Activated CD4-positive, CD25-positive, alpha-beta regulatory T cell treated with anti-CD3 and anti-CD28 coated beads, Interleukin-2, amount 50 U/mL, for 72 hours (primary cell): ENCODE data around the gene SPEN.
"Not testable (repeated sequence)": the region's sequence is repeated elsewhere in the genome, so short reads cannot be mapped to it uniquely, and the experiment has no call there.

Experiments used
- DNase-seq: peaks from one replicate; pipeline ENCODE4 v3.0.0; 2021

The SPEN gene

DNA sequence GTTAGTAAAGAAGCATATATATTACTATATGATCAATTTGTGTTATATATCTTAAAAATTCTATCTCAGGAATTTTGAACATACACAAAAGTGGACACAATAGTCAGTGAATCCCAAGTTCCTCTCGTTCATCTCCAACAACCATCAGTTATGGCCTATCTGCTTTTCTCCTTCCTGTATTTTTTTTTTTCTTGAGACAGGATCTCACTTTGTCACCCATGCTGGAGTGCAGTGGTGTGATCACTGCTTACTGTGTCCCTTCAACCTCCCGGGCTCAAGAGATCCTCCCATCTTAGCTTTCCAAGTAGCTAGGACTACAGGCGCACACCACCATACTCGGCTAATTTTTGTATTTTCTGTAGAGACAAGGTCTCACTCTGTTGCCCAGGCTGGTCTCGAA lies 9.4 kb downstream of the SPEN start:
- DNase-seq: no peak

DNA sequence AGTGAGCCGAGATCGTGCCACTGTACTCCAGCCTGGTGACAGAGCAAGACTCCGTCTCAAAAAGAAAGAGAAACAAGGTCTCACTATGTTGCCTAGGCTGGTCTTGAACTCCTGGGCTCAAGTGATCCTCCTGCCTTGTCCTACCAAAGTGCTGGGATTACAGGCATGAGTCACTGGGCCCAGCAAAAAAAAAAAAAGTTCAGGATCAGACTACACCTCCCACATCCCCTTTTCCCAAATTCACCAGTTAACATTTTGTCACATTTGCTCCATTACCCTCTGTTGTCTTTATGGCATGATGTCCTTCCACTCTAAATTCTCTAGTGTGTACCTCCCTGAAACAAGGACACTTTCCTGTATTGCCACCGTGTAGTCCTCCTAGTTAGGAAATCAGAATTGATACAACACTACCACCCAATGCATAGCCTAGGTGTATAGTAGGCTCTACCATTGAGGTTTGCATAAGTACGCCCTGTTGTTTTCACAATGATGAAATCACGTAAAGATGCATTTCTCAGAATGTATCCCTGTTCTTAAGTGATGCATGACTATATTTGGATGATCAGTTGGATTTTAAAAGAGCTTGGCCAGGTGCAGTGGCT lies 10.7 kb downstream of the SPEN start:
- DNase-seq: no peak

DNA sequence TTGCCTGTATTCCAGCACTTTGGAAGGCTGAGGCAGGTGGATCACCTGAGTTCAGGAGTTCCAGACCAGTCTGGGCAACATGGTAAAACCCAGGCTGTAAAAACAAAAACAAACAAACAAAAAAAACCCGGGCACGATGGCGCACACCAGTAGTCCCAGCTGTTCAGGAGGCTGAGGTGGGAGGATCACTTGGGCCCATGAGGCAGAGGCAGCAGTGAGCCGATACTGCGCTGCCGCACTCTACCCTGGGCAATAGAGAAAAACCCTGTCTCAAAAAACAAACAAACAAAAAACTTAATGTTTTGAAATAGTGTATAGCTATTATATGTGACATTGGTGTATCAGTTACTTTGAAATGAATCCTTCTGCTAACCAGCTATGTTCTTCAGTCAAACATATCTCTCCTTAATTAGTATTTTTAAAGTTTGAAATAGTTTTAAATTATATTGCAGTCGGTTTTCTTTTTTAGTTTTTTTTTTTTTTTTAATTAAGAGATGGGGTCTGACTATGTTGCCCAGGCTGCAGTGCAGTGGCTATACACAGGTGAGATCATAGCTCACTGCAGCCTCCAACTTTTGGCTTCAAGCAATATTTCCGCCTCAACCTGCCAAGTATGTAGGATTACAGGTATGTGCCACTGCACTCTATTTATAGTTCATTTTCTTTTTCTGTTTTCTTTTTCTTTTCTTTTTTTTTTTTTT lies 11.3 kb downstream of the SPEN start:
- DNase-seq: no peak

DNA sequence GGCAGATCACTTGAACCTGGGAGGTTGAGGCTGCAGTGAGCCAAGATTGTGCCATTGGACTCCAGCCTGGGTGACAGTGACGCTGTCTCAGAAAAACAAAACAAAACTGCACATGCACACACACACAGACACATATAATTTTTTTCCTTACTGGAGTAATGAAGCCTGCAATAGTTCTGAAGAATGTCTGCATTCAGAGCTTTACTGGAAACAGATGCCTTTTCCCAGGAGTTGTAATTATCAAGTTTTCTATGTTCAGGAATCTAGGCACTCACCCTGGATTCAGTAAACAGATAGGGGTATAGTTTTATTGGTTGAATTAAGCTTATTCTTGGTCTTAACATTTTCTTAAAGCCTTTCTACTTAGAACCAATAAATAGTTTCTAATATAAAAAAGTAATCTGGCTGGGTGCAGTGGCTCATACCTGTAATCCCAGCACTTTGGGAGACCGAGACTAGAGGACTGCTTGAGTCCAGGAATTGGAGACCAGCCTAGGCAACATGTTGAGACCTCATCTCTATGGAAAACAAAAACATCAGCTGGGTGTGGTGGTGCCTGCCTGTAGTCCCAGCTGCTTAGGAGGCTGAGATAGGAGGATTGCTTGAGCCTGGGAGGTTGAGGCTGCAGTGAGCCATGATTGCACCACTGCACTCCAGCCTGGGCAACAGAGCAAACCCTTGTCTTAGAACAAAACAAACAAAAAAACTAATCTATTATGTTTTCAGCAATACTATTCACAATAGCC lies 15.8 kb downstream of the SPEN start:
- DNase-seq: no peak

DNA sequence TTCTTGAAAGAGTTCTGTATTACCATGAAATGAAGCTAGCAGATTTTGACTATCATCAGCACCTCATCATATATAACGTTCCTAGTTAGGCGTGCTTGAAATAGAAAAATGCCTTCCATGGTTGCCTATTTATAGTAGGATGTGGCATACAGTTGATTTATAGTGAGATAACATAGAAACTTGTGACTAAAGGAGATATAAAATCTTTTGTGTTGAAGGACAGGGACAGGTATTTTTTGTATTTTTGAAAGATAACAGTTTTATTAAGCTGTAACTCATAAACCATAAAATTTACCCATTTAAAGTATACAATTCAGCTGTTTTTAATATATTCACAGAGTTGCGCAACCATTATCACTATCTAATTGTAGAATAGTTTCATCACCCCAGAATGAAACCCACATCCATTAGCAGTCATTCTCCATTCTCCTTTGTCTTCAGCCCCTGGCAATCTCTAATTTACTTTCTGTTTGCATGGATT lies 19.3 kb downstream of the SPEN start:
- no peak for DNase-seq

DNA sequence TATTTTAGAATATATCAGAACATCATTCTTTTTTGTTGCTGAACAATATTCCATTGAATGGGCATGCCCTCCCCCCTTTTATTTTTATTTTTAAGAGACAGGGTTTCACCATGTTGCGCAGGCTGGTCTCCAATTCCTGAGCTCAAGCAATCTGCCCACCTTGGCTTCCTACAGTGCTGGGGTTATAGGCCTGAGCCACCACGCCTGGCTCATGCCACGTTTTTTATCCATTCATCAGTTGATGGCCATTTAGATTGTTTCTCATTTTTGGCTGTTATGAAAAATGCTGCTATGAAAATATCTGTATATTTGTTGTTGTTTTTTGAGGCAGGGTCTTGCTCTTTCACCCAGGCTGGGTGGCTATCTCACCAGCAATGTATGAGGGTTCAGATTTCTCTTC lies 19.8 kb downstream of the SPEN start:
- no peak for DNase-seq

DNA sequence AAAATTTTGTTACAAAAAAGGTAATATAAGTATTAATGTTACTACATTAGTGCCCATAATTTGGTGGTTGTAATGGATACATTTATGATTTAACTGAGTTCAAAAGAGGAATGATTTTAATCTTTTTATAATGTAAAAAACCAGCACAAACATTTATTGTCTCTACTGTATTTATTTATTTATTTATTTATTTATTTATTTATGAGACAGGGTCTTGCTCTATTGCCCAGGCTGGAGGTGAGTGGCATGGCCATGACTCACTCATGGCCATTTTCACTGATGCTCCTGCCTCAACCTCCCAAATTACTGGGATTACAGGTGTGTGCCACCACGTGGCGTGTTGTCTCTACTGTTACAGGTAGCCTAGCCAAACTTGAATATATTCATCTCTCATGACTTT lies 21.9 kb downstream of the SPEN start:
- DNase-seq: no peak

DNA sequence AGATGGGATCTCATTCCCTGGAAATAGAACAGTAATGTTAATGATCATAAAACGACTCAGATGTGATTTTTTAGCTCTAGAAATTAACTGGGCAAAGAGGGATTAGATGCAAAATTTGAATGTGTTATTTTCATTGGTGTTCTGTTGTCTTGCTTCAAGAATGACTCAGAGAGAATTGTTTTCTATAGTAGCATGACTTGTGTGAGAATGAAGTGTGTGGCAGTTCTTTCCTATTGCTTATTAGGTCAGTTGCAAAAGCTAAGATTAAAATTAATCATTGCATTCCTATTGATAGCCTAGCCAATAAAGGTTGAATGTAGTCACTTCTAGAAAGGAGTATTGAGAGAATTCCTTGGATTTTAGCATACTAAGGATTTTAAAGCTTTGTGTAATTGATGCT lies 22.9 kb downstream of the SPEN start:
- no peak for DNase-seq

DNA sequence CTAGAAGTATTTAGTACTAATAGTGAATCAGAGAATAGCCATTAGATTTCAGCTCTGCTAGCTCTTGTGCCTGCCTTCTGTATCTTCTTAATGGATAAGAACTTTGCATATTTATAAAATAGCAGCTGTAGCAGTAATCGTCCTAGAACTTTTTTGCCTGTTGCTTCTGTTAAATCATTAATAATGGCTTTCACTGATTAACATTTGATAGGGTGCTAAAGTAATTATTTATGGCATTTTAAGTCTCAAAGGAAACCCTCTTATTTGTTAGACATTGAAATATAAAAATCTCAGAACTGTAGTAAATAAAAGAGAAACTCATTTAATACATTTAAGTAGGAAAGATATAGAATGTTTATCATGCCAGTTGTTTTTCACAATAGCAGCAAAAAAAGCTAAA lies 27.0 kb downstream of the SPEN start:
- no peak for DNase-seq

DNA sequence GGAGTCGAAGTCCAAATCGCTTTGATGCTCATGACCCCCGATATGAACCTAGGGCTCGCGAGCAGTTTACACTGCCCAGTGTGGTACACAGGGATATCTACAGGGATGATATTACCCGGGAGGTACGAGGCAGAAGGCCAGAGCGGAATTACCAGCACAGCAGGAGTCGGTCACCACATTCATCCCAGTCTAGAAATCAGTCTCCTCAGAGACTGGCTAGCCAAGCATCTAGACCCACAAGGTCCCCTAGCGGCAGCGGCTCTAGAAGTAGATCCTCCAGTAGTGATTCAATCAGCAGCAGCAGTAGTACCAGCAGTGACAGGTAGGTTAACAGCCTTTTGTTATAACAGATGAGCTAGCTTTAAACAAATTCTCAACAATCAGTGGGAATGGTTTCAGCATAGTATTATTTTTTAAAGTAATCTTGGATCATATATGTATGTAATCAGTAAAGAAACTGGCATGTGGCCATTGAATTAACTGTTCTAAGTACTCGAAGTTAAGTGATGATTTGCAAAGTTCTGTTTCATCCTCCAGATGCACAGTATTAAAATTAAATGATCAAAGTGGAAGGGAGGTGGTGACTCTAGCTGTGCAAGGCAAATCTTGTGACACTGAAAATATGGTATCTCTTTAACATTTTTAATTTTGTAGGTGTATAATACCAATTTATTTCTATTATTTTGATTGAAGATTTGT lies 29.0 kb downstream of the SPEN start:
- no peak for DNase-seq

DNA sequence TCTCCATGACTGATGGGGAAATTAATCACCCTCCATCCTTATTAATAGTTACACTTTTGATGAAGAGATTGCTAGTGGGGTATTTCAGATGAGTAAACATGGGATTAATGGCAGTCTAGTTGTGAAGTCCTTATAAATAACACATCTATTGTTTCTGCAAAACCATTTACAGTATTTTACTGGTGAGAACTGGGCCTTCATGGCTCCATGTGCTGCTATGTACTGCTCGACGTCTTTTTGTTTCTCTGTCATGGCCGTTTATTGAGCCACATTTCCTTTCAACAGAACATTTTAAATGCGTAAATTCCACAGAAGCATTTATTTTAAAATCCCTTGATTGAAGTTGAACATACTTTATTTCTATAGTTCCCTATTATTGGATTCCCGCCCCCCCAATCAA lies 34.5 kb downstream of the SPEN start:
- no peak for DNase-seq

DNA sequence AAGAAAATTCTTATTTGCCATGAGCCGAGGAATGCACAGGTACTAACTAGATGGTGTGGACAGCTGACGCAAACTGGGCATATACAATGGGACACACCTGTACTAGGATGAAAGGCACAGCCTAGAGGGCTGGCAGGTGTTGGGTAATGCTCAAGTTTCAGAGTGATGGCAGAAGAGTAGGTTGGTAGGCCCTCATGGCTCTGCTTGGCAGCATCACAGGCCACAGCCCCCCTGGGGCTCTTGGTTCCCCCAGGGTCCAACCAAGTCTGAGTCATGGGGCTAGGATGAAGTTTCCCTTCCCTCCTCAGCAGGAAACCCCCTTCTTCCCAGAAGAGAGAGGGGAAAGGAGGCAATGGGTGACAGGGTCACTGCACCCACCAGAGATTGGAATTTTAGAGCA lies 35.2 kb downstream of the SPEN start:
- no peak for DNase-seq

DNA sequence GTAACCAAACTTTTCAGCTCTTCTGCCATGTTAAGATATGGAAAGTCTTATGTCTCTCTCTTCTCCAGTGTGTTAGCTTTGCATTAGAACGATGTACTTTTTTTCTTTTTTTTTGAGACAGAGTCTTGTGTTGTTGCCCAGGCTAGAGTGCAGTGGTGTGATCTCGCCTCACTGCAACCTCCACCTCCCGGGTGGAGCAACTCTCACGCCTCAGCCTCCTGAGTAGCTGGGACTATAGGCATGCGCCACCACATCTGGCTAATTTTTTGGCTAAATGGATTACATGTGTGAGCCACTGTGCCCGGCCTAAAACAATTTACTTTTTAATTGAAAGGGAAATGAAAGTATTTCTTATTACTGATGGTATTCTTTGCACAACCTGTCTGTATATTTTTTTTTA lies 35.8 kb downstream of the SPEN start:
- no peak for DNase-seq

DNA sequence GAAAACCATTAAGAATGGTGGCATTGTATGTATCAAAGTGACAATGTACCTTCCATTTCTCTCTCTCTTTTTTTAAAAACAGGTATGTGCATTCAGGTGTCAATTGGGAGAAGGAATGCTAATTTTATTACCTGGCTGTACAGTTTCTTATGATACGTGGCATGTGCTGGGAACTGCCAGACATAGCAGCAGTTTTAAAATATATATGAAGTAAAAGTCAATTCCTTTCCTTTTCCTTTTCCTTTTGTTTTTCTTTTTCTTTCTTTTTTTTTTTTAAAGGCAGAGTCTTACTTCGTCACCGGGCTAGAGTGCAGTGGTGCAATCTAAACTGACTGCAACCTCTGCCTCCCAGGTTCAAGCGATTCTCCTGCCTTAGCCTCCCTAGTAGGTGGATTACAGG lies 37.0 kb downstream of the SPEN start:
- DNase-seq: no peak

DNA sequence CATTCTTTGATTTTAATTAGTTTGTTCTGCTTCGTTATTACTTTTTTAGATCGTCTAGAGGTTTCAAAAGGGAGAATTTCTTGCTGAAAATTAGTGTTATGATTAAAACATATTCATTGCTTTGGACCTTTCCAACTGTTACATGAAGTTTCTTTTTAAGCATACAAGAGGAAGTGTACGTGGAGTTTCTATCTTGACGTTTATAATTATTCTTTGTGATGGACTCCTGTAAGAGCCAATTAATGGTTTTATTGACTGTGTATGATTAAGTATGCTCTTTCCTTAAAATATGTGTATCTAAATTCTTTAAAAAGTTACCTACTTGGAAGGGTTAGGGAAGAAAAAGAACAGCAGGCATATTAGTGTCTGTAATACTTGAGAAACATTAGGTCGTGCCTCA lies 37.8 kb downstream of the SPEN start:
- no peak for DNase-seq

DNA sequence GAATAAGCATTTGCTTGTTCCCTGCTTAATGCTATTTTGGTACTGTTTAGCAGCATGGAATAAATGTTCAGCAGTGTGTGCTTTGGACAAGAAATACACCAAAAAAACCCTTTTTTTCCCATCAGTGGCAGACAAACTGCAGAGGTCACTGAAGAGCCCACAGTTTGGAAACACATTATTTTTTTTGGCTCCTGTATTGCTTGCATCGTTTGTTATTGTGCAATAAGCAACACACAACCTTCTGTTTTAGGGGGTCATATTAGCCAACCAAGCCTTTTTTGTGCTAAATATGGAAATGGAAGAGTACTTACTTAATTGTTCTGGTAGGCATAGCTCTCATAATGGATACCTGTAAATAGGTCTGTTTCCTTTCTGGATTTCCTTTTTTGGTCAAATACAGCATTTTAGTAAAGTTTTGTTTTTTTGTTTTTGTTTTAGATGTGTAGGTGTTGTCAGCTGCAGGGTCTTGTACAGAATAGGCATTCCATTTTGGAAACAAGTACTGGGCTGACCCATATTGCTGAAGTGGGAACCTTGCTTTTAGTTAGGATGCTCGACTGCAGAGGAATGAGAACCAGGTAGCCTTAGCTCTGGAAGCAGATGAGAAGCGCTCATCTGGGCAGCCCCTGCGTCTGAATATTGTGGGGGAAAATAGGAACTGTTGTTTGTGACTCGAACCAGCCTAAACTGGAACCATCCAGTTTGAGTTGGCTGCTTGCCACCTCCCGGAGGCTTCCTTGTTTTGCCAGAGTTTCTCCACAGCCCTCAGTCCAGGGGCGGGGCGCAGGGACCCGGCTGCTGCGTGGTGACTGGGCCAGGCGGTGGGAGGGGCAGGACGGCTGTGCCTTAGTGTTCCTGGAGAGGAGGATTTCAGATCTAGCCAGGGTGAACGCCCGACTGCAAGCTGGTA lies 38.4 kb downstream of the SPEN start:
- DNase-seq: peak; percentile 31

DNA sequence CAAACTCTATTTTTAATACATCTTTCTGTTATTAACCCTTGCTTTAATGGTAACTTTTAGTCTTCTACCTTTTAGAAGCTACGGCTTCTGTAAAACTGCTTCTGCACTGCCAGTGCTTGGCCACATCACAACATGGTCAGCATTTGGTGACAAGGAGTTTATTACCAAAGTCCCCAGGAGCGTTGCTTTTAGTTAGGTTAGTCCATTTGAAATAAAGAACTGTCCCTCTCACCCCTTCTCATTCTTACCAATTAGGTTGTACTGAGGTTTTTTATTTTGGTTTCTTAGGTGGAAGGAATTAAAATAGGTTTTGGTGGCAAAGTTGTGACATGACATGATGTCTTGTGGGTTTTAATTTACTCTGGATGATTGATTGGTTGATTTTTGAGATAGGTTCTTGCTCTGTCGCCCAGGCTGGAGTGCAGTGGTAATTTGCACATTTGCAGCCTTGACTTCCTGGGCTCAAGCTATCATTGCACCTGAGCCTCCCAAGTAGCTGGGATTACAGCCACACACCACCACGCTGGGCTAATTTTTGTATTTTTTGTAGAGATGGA lies 39.2 kb downstream of the SPEN start:
- DNase-seq: no peak

DNA sequence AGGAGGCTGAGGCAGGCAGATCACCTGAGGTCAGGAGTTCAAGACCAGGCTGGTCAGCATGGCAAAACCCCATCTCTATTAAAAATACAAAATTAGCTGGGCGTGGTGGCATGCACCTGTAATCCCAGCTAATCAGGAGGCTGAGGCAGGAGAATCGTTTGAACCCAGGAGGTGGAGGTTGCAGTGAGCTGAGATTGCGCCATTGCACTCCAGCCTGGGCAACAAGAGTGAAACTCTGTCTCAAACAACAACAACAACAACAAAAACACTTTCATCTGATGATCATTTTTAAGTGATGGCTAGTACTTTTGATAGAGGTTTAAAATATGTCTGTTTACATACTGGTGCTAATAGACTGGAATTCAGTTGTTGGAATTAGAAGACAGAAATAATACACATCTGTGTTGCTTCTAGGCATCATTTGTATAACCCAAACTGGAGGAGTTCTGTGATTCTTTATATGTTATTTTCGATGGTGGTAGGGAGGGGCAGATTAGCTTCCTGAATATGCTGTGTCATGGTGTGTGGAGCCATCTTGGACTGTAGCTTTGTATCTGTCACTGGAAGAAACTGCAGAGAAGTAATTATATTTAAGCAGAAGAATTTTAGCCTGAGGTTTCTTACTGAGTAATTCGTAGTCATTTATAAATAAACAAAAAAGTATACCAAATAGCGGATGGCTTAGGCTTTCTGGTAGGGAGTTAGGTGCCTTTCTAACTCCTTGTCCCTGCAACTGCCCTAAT lies 45.5 kb downstream of the SPEN start:
- DNase-seq: not testable (repeated sequence)

DNA sequence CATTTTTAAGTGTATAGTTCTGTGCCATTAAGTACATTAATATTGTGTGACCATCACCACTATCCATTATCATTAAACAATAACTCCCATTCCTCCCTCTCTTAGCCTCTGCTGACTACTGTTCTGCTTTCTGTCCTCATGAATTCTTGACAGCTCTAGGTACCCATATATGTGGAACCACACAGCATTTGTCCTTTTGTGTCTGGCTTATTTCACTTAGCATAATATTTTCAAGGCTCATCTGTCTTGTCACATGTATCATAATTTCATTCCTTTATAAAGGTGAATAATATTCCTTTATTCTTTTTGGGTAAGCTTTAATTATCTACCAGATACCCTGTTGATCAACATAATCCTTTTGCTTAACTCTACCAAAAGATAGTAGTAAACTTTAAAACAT lies 47.7 kb downstream of the SPEN start:
- no peak for DNase-seq

DNA sequence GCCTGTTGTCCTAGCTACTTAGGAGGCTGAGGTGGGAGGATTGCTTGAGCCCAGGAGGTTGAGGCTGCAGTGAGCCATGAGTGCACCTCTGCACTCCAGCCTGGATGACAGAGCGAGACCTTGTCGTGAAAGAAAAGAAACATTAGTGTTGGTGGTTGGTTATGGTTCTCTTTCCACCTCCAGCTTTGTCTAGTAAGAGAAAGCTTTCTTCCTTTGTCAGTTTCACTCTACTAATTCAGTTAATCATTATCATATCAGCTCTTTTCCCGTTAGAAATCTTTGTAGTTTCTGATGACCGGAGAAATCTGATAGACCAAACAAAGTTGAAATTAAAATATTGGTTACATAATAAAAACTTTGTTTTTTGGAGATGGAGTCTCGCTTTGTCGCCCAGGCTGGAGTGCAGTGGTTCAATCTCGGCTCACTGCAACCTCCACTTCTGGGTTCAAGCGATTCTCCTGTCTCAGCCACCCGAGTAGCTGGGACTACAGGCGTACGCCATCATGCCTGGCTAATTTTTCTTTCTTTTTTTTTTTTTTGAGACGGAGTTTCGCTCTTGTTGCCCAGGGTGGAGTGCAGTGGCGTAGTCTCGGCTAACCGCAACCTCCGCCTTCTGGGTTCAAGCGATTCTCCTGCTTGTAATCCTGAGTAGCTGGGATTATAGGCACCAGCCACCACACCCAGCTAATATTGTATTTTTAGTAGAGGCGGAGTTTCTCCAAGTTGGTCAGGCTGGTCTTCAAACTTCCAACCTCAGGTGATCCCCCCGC lies 49.5 kb downstream of the SPEN start:
- not testable (repeated sequence) for DNase-seq

DNA sequence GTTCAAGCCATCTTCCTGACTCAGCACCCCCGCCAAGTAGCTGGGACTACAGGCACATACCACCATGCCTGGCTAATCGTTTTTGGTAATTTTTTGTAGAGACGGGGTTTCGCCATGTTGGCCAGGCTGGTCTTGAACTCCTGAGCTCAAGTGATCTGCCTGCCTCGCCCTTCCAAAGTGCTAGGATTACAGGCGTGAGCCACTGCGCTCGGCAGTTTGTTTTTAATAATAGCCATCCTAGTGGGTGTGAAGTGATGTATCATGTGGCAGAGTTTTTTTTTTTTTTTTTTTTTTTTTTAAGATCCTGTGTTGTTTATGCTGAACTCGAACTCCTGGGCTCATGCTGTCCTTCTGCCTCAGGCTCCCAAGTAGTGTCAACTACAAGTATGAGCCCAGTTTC lies 51.8 kb downstream of the SPEN start:
- no peak for DNase-seq
